B cell (primary cell): Measurements from ENCODE around the gene ZBTB6. TPM values are rescaled to one million over a fixed set of nuclear protein-coding genes. Genes with fewer than 3 reads are reported as not detected.

Experiments
- ATAC-seq: fragments of 200-7000 bp; cut with Tn5 transposase; one replicate; pipeline ENCODE4 v1.10.0; 2021; ENCODE audit warnings: low read depth, mild to moderate bottlenecking, moderate number of reproducible peaks, moderate library complexity
- CTCF ChIA-PET: fragments of 350-600 bp; sonication (Branson Sonifier 250); formaldehyde crosslinking; loops from one replicate; lab custom pipeline; 2021; ENCODE audit warnings: antibody characterized with exemption, inconsistent platforms; lab: Charles Lee
- POLR2A ChIA-PET: fragments of 350-600 bp; sonication (Branson Sonifier 250); formaldehyde crosslinking; loops from one replicate; lab custom pipeline; 2021; ENCODE audit warnings: antibody characterized with exemption; lab: Charles Lee
- DNase-seq: peaks from one replicate; pipeline ENCODE4 v3.0.0; 2013
- H2AFZ ChIP-seq: 2 replicates; pipeline ENCODE4 v1.6.1; 2012; ENCODE audit warnings: mild to moderate bottlenecking, low read depth, low read length; ENCODE audit not compliant: insufficient read depth, poor library complexity, severe bottlenecking
- H3K27ac ChIP-seq, 2 donors: 1 replicate in 1 of 2; 2 replicates in 1 of 2; pipeline ENCODE4 v1.5.1; 2012 to 2013; ENCODE audit warnings: low read length in 2 of 2, mild to moderate bottlenecking in 2 of 2, moderate library complexity in 1 of 2
- H3K27me3 ChIP-seq, 4 experiments: fragments of 200-600 bp in 1 of 4; sonication (generic) in 1 of 4; replicated peaks in 1 of 4; 1 replicate in 2 of 4; 2 replicates in 2 of 4; pipeline versions ENCODE4 v1.6.1 to v1.7.0; 2013 to 2016; ENCODE audit warnings: low read length in 3 of 4, mild to moderate bottlenecking in 2 of 4, mixed read lengths in 1 of 4, moderate library complexity in 1 of 4; ENCODE audit not compliant: insufficient read depth in 4 of 4, control insufficient read depth in 3 of 4; ENCODE audit errors: control extremely low read depth in 1 of 4
- H3K36me3 ChIP-seq, 2 experiments: replicated peaks in 1 of 2; 1 replicate in 1 of 2; 2 replicates in 1 of 2; pipeline versions ENCODE4 v1.6.1 to v1.7.1; 2013; ENCODE audit warnings: low read length in 1 of 2; ENCODE audit not compliant: insufficient read depth in 2 of 2, control insufficient read depth in 1 of 2; ENCODE audit errors: control extremely low read depth in 1 of 2, extremely low read depth in 1 of 2
- H3K4me1 ChIP-seq, 2 donors: fragments of 200-600 bp in 1 of 2; sonication (generic) in 1 of 2; 1 replicate in 1 of 2; 2 replicates in 1 of 2; pipeline versions ENCODE4 v1.5.1 to v1.6.1; 2013 to 2017; ENCODE audit warnings: low read length in 2 of 2; ENCODE audit not compliant: control insufficient read depth in 2 of 2, insufficient read depth in 2 of 2
- H3K4me2 ChIP-seq: replicated peaks from 2 replicates; pipeline ENCODE3; 2012; ENCODE audit warnings: mild to moderate bottlenecking, low read depth, low read length; ENCODE audit not compliant: poor library complexity, severe bottlenecking
- H3K4me3 ChIP-seq, 5 experiments: fragments of 200-600 bp in 1 of 5; sonication (generic) in 1 of 5; 1 replicate in 3 of 5; 2 replicates in 2 of 5; pipeline versions ENCODE4 v1.5.1 to v1.7.0; 2011 to 2016; ENCODE audit warnings: low read length in 4 of 5, mild to moderate bottlenecking in 4 of 5, low read depth in 2 of 5, control low read depth in 1 of 5, moderate library complexity in 1 of 5; ENCODE audit not compliant: insufficient read depth in 1 of 5; ENCODE audit errors: control extremely low read depth in 1 of 5, extremely low read depth in 1 of 5
- H3K79me2 ChIP-seq: fragments of 200-600 bp; sonication (generic); one replicate; pipeline ENCODE4 v1.6.0; 2016; ENCODE audit warnings: low read length; ENCODE audit not compliant: control insufficient read depth, insufficient read depth
- H3K9ac ChIP-seq: fragments of 200-600 bp; sonication (generic); 2 replicates; pipeline ENCODE4 v1.6.1; 2017; ENCODE audit warnings: mild to moderate bottlenecking, low read length, moderate library complexity
- H3K9me3 ChIP-seq, 3 donors: one replicate each; pipeline versions ENCODE4 v1.6.1 to v1.7.1; 2013; ENCODE audit warnings: low read length in 2 of 3; ENCODE audit not compliant: control insufficient read depth in 2 of 3, insufficient read depth in 1 of 3; ENCODE audit errors: control extremely low read depth in 1 of 3
- H4K20me1 ChIP-seq: 2 replicates; pipeline ENCODE4 v1.6.0; 2012; ENCODE audit warnings: mild to moderate bottlenecking, low read length; ENCODE audit not compliant: insufficient read depth, control insufficient read depth, poor library complexity, severe bottlenecking
- H3K27ac Mint-ChIP-seq: one replicate; pipeline ENCODE4 v1.8.0; 2021; ENCODE audit warnings: mixed read lengths
- H3K27me3 Mint-ChIP-seq: one replicate; pipeline ENCODE4 v1.8.0; 2021; ENCODE audit warnings: mixed read lengths
- H3K4me1 Mint-ChIP-seq: one replicate; pipeline ENCODE4 v1.8.0; 2021; ENCODE audit warnings: mixed read lengths
- H3K4me3 Mint-ChIP-seq: one replicate; pipeline ENCODE4 v1.8.0; 2021; ENCODE audit warnings: mixed read lengths
- H3K9me3 Mint-ChIP-seq: one replicate; pipeline ENCODE4 v1.8.0; 2022; ENCODE audit warnings: mixed read lengths; ENCODE audit not compliant: insufficient read depth
- EZH2 ChIP-seq: IDR thresholded peaks from 2 replicates; pipeline ENCODE4 v1.6.1; 2012; ENCODE audit warnings: borderline replicate concordance, low read depth, mild to moderate bottlenecking, moderate library complexity, low read length; ENCODE audit not compliant: insufficient read depth, poor library complexity, severe bottlenecking
- WGBS: methylation state at CpG from one replicate; pipeline ENCODE4 v1.1.5; 2013; ENCODE audit warnings: missing lambda C conversion rate; ENCODE audit not compliant: insufficient coverage; 5-methylcytosine and 5-hydroxymethylcytosine counted together
- intact Hi-C: fragments of 100-400 bp; cut with micrococcal nuclease; formaldehyde crosslinking; loops from one replicate; pipeline ENCODE4 v1.10.0; 2022
- polyA plus RNA-seq: library from polyadenylated mRNA; depleted of rRNA; stranded (reverse); fragments of >200 nt; gene quantifications from 2 replicates; pipeline ENCODE4 v1.2.3, GENCODE V29; 2012
- total RNA-seq, 2 donors: library from RNA; stranded (reverse); fragments of 120-200 nt in 1 of 2; gene quantifications; 1 replicate in 1 of 2; 2 replicates in 1 of 2; pipeline versions ENCODE4 v1.2.3 to v1.2.4, GENCODE V29; 2013 to 2022
- TF ChIP-seq, protein P1 (sequence below): fragments of 200-600 bp; IDR thresholded peaks from one replicate; pipeline ENCODE4 v1.8.0; 2022; ENCODE audit warnings: antibody characterized with exemption, mild to moderate bottlenecking

ZBTB6 gene
- total and polyA plus RNA-seq, 2 donors (not counting 1 experiment from before 2014, with no cell fraction given), result 1.3 to 19.9 TPM

DNA sequence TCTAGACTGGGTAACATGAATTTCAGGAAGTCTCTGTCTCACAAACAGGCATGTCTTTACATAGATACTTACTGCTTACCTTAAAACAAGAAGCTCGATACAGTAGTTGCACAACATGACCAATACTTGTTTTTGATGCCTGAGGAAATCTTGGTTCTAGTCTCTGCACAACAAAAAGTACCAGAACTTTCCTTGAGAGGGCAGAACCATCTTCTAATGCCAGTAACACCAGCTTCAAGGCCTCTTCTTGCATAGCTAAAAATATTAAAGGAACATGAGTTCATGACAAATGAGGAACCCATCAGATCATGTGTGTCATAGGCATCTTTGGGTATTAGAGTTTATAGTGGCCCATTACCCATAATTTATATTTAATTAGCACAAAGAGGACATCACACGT is 30.0 kb downstream of the ZBTB6 start:
- H2AFZ ChIP-seq, result no peak overlapping the region
- H4K20me1 ChIP-seq, result no peaks in the 10 kb centered on the region
- no peak overlapping the region for H3K4me3 Mint-ChIP-seq
- H3K4me1 Mint-ChIP-seq, result no peaks in the 10 kb centered on the region
- H3K4me1 ChIP-seq, result no peaks in the 10 kb centered on the region
- H3K4me2 ChIP-seq, result no peak overlapping the region
- peak overlapping the region in 1 of 2 donors; percentile 23 for H3K27ac ChIP-seq
- peaks cover 20 to 68% of the 10 kb centered on the region in 2 experiments for H3K36me3 ChIP-seq
- POLR2A ChIA-PET, result no interaction called here
- CTCF ChIA-PET, result interaction anchor here (0.9 to 1.2 kb wide), 2 partner anchors 13 to 108 kb away, joined by 3 to 5 read pairs; no protein-coding TSS in a partner anchor
- no peaks in the 10 kb centered on the region for H3K9me3 ChIP-seq
- H3K9me3 Mint-ChIP-seq, result no peaks in the 10 kb centered on the region
- TF ChIP-seq EZH2, result no peak
- TF ChIP-seq, protein P1, sequence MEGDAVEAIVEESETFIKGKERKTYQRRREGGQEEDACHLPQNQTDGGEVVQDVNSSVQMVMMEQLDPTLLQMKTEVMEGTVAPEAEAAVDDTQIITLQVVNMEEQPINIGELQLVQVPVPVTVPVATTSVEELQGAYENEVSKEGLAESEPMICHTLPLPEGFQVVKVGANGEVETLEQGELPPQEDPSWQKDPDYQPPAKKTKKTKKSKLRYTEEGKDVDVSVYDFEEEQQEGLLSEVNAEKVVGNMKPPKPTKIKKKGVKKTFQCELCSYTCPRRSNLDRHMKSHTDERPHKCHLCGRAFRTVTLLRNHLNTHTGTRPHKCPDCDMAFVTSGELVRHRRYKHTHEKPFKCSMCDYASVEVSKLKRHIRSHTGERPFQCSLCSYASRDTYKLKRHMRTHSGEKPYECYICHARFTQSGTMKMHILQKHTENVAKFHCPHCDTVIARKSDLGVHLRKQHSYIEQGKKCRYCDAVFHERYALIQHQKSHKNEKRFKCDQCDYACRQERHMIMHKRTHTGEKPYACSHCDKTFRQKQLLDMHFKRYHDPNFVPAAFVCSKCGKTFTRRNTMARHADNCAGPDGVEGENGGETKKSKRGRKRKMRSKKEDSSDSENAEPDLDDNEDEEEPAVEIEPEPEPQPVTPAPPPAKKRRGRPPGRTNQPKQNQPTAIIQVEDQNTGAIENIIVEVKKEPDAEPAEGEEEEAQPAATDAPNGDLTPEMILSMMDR, result no peak
- no peaks in the 10 kb centered on the region for H3K27me3 Mint-ChIP-seq
- no peak for ATAC-seq
- no peak overlapping the region for H3K9ac ChIP-seq
- H3K79me2 ChIP-seq, result peaks cover 8% of the 10 kb centered on the region
- H3K27ac Mint-ChIP-seq, result peak overlapping the region; percentile 46
- no peak for DNase-seq
- no peaks in the 10 kb centered on the region for H3K27me3 ChIP-seq
- WGBS, result 100% methylated on average over 1 of the region's 2 CpGs
- H3K4me3 ChIP-seq, result no peak overlapping the region
- intact Hi-C loops, result no loop called here

DNA sequence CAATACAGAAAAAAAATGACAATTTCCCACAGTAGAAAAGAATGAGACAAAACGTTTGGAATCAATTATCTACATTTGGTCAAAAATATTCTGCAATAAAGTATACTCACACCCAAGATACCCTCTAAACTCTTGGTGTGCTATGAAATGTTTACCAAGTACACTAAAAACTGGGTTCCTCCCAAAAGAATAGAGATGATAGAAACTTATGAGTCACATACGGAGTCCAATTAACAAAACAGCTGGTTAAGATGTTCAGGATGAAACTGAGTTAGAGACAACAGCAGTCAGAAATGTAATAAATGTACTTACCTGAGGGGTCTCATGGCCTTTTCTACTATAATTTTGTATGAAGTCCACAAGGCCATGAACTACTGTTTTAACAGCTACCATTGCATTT is 33.7 kb downstream of the ZBTB6 start:
- H3K79me2 ChIP-seq, result peaks cover 8% of the 10 kb centered on the region
- intact Hi-C loops, result no loop called here
- H3K4me1 ChIP-seq, result peaks cover 6 to 10% of the 10 kb centered on the region in 2 donors
- H3K27ac ChIP-seq, result no peak overlapping the region
- no peaks in the 10 kb centered on the region for H3K27me3 ChIP-seq
- no peaks in the 10 kb centered on the region for H3K27me3 Mint-ChIP-seq
- no peak overlapping the region for H3K4me3 ChIP-seq
- WGBS, result no CpG with 5 or more reads among the region's 2 CpGs
- no peak overlapping the region for H3K27ac Mint-ChIP-seq
- H3K9ac ChIP-seq, result no peak overlapping the region
- no peaks in the 10 kb centered on the region for H3K9me3 ChIP-seq
- H3K36me3 ChIP-seq, result peaks cover 24 to 92% of the 10 kb centered on the region in 2 experiments
- no peak overlapping the region for H2AFZ ChIP-seq
- no peaks in the 10 kb centered on the region for H4K20me1 ChIP-seq
- ChIA-PET POLR2A (no interaction called here), CTCF (no interaction called here)
- H3K4me3 Mint-ChIP-seq, result no peak overlapping the region
- TF ChIP-seq, protein P1, result no peak
- no peak for TF ChIP-seq EZH2
- ATAC-seq (no peak), DNase-seq (no peak)
- no peaks in the 10 kb centered on the region for H3K9me3 Mint-ChIP-seq
- H3K4me1 Mint-ChIP-seq, result peaks cover 12% of the 10 kb centered on the region
- no peak overlapping the region for H3K4me2 ChIP-seq
